ENCODE measurements around the gene YTHDF1.

- TF ChIP-seq CTCF (IDR thresholded peaks at IDR 0.05; ENCODE audit: low read length) = no peak
- TF ChIP-seq EZH2 (IDR thresholded peaks at IDR 0.05; ENCODE audit: borderline replicate concordance, low read length) = no peak
These were observed 29.8 kb downstream of the YTHDF1 start for GRCh38 chr20:63186084-63186483.
